ENCODE measurements around the gene MPRIP.

The MPRIP gene

GRCh38 chr17:17041571-17042383 is 480 bp upstream of the MPRIP start:
- no peak overlapping the region for H3K27ac ChIP-seq
- H3K36me3 ChIP-seq = no peaks in the 10 kb centered on the region
- H3K4me1 ChIP-seq (ENCODE audit: control insufficient read depth in 1 of 2, insufficient read depth in 1 of 2, low read depth in 1 of 2, low read length in 1 of 2) = peaks cover 34 to 36% of the 10 kb centered on the region in 2 experiments
- H3K9me3 ChIP-seq = no peaks in the 10 kb centered on the region
- no peak for TF ChIP-seq CTCF (IDR thresholded peaks at IDR 0.05)
- peaks cover 29% of the 10 kb centered on the region for H3K27me3 ChIP-seq
- peak overlapping the region; percentile 54 to 89 for H3K4me3 ChIP-seq (ENCODE audit: low read depth in 1 of 2, low read length in 1 of 2)

GRCh38 chr17:17042851-17043460 is 699 bp downstream of the MPRIP start:
- peaks cover 34% of the 10 kb centered on the region in 2 experiments for H3K4me1 ChIP-seq (ENCODE audit: control insufficient read depth in 1 of 2, insufficient read depth in 1 of 2, low read depth in 1 of 2, low read length in 1 of 2)
- TF ChIP-seq CTCF (IDR thresholded peaks at IDR 0.05) = no peak
- no peaks in the 10 kb centered on the region for H3K9me3 ChIP-seq
- H3K27me3 ChIP-seq = peaks cover 29% of the 10 kb centered on the region
- no peaks in the 10 kb centered on the region for H3K36me3 ChIP-seq
- H3K27ac ChIP-seq = no peak overlapping the region
- H3K4me3 ChIP-seq (ENCODE audit: low read depth in 1 of 2, low read length in 1 of 2) = peak overlapping the region; percentile 68 to 80

- H3K4me3 ChIP-seq (ENCODE audit: low read depth in 1 of 2, low read length in 1 of 2) = peak overlapping the region; percentile 68 to 80
- TF ChIP-seq CTCF (IDR thresholded peaks at IDR 0.05) = no peak
- peaks cover 34% of the 10 kb centered on the region in 2 experiments for H3K4me1 ChIP-seq (ENCODE audit: control insufficient read depth in 1 of 2, insufficient read depth in 1 of 2, low read depth in 1 of 2, low read length in 1 of 2)
Observed at GRCh38 chr17:17043461-17044271, 1.4 kb downstream of the MPRIP start.

GRCh38 chr17:17044846-17045561 is 2.7 kb downstream of the MPRIP start:
- peak overlapping the region in 1 of 2 experiments; percentile 19 for H3K4me3 ChIP-seq (ENCODE audit: low read depth in 1 of 2, low read length in 1 of 2)
- H3K9me3 ChIP-seq = no peaks in the 10 kb centered on the region
- no peak for TF ChIP-seq CTCF (IDR thresholded peaks at IDR 0.05)
- H3K4me1 ChIP-seq (ENCODE audit: control insufficient read depth in 1 of 2, insufficient read depth in 1 of 2, low read depth in 1 of 2, low read length in 1 of 2) = peaks cover 34% of the 10 kb centered on the region in 2 experiments
- H3K27me3 ChIP-seq = peaks cover 29% of the 10 kb centered on the region
- peak overlapping the region; percentile 65 for H3K27ac ChIP-seq
- no peaks in the 10 kb centered on the region for H3K36me3 ChIP-seq

More at GRCh38 chr17:17043461-17044271, 1.4 kb downstream of the MPRIP start:
- no peaks in the 10 kb centered on the region for H3K36me3 ChIP-seq
- no peak overlapping the region for H3K27ac ChIP-seq
- H3K27me3 ChIP-seq = peaks cover 29% of the 10 kb centered on the region
- H3K9me3 ChIP-seq = no peaks in the 10 kb centered on the region

GRCh38 chr17:17048106-17048505 is 5.8 kb downstream of the MPRIP start:
- peaks cover 13% of the 10 kb centered on the region for H3K27me3 ChIP-seq
- H3K4me3 ChIP-seq (ENCODE audit: low read depth in 1 of 2, low read length in 1 of 2) = no peak overlapping the region
- no peaks in the 10 kb centered on the region for H3K36me3 ChIP-seq
- no peaks in the 10 kb centered on the region for H3K9me3 ChIP-seq
- TF ChIP-seq CTCF (IDR thresholded peaks at IDR 0.05) = no peak
- H3K4me1 ChIP-seq (ENCODE audit: control insufficient read depth in 1 of 2, insufficient read depth in 1 of 2, low read depth in 1 of 2, low read length in 1 of 2) = peaks cover 28 to 33% of the 10 kb centered on the region in 2 experiments
- H3K27ac ChIP-seq = no peak overlapping the region

All from neutrophil (primary cell).